Hematopoietic multipotent progenitor cell treated with erythropoietin and hydrocortisone succinate and interleukin-3 and kit ligand, for 4 days (in vitro differentiated cells): ENCODE results near the gene CDC27.
A peak's percentile ranks its signal among the peaks of the same experiment; 100 is the strongest.
"Not testable (repeated sequence)": the region's sequence is repeated elsewhere in the genome, so short reads cannot be mapped to it uniquely, and the experiment has no call there.

Experiments
- DNase-seq: peaks from one replicate; pipeline ENCODE4 v3.0.0-alpha.2; 2015

CDC27 gene

DNA sequence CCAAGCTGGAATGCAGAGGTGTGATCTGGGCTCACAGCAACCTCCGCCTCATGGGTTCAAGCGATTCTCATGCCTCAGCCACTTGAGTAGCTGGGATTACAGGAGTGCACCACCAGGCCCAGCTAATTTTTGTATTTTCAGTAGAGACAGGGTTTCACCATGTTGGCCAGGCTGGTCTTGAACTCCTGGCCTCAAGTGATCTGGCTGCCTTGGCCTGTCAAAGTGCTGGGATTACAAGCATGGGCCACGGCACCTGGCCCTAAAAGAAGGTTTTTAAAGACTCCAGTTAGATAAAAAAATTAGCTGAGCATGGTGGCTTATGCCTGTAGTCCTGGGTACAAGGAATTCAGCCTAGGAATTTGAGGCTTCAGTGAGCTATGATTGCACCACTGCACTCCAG lies 62.3 kb downstream of the CDC27 start:
- DNase-seq: not testable (repeated sequence)

DNA sequence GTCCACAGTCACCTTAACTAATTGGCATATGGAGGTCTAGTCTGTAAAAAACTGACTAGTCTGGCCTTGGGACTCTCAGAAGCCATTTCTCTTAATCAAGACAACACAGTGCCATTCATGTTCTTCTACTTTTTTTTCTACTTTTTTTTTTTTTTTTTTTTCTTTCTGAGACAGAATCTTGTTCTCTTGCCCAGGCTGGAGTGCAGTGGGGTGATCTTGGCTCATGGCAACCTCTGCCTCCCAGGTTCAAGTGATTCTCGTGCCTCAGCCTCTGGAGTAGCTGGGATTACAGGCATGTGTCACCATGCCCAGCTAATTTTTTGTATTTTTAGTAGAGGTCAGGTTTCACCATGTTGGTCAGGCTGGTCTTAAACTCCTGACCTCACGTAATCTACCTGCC lies 65.8 kb downstream of the CDC27 start:
- not testable (repeated sequence) for DNase-seq

DNA sequence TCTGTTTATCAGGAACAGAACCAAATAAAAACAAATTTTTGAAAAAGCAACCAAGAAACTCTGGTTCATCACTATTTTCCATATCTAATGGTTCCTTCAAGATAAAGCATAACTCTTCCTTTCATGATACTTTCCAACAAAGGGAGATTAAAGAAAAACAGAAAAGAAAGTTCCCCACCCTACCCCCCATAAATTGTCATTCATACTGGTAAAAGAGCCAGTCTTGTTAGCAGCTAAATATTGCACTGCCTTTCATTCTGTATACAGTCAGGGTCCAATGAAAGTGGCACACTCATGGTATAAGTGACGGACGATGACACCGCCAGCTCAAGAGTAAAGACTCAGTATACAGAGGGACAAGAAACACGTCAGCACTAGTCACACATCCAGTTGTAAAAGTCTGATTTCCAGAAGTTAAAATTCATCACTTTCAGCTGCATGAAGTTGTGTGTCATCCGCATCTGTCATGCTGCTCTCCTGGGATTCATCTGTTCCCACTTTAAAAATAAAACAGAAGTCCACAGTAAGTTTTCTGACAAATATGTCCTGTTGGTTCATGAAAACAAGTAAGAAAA lies 68.5 kb downstream of the CDC27 start:
- no peak for DNase-seq

DNA sequence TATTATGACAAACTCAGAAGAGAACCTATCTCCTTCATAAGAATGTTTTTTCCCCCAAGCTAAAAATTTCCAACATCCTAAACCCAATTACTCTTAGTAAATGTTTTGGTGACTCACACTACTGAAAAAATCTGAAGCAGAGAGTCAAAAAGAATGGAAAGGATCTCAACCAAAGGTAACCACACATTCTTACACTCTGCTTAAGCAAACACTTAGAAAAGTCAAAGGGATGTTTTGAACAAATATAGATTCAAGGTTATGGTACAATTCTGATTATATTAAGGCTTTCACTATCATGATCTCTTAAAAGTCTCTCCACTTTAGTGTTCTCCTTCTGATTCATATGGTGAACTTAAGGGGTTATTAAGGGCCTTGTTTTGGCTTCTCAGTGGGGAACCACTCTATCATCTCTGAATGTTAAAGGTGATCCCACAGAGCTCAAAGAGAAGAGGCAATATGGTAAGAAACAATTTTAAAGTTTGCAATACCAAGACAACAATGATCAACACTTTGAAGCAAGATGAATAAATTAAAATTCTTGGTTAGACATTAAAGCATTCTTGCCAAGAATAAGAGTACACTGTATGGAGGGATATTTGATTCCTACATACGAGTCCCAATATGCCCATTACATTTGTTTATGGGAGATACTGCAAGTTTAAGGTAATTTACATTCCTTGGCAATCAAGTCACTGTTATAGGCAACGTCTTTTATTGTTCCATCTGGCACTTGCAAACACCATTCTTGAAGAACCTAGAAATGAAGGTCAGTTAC lies 69.2 kb downstream of the CDC27 start:
- no peak for DNase-seq

DNA sequence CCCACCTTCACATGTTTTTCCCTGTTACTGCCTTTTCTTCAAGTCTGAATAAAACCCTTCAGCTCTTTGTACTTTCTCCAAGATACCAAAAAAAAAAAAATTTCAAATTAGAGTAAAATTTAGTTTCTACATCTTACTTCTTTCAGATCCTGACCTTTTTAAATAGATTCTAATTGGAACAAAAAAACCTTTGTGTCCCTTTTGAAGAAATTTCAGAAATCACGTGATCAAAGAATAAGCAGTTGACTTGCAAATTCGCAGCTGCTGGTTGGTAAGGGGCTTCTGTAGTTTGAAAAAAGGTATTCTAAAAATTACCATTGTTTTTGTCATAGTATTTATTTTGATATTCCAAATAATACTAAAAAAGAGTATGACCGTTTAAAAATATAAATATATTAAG lies 71.7 kb downstream of the CDC27 start:
- DNase-seq: no peak

DNA sequence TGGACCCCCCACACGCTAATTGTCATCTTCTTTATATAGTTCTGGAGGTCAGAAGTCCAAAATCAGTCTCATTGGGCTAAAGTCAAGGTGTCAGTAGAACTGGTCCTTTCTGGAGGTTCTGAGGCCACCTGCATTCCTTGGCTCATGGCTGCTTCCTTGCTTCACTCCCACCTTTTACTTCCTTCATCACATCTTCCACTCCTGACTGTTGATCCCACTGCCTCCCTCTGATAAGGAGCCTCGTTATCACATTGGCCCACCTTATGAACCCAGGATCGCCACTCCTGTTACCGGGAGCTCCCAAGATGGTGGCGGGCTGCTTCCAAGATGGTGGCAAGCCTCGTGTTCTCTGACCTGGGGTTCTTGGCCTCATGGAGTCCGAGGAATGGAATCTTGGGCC lies 83.0 kb downstream of the CDC27 start:
- DNase-seq: no peak

DNA sequence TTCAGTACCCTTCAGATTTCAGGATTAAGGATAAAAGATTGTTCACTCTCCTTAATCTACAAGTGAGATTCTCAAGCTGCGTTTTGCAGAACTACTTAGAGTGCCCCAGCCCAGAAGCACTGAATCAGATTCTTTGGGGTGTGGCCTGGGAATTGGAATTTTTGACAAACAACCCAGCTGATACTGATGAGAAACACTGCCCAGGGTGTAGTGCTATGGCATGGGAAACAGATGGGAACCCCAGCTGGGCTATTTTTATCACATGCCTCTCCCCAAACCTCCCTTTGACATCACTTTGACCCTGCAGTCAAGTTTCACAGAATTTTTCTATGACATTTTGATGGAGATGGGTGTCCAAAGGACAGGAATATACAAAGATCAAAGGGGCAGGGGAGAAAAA lies 83.8 kb downstream of the CDC27 start:
- not testable (repeated sequence) for DNase-seq

DNA sequence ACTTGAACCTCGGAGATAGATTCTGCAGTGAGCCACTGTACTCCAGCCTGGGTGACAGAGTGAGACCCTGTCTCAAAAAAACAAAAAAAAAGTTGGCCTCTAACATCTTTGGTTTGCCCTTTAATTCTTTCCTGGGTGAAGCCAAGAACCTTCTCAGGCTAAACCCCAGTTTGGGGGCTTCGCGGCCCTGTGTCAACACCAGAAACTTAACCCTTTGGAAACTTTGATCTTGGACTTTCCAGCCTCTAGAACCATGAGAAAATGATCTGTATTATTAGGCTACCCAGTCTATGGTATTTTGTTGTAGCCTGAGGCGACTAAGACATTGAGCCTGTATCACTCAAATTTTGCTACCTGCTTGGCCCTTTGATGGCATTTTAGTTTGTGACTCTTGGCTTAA lies 86.2 kb downstream of the CDC27 start:
- DNase-seq: no peak

DNA sequence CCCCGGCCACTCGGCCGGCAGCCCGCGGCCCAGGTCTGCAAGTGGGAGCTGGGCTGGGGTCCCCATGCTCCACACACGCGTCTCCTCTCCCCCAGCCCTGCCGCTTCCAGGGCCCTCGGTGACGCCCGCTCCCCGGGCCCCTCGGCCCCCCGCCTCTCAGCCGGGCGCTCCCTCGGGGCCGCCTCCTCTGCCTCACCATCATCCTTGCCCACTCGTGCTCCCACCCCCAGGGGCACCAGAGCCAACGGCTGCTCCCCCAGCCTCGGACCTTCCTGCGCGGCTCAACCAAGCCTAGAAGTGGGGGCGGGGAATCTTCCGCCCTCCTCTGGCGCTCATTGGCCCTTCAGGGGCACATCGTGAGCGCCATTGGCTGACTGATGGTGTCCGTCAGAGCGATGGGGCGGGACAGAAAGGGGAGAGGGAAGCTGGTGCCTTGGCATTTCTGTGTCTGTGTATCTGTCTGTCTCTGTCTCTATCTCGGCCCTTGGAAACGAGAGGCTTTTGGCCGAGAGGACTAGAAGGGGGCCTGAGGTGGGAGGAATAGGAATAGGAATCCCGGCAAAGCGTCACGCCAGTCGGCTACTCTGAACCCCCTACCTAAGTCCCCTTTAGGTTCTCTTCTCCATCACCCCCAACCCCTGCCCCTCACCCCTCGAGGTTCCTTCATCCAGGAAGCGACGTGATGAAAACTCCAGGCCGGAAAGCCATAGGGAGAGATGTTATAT lies 88.9 kb downstream of the CDC27 start:
- DNase-seq: peak; percentile 96

DNA sequence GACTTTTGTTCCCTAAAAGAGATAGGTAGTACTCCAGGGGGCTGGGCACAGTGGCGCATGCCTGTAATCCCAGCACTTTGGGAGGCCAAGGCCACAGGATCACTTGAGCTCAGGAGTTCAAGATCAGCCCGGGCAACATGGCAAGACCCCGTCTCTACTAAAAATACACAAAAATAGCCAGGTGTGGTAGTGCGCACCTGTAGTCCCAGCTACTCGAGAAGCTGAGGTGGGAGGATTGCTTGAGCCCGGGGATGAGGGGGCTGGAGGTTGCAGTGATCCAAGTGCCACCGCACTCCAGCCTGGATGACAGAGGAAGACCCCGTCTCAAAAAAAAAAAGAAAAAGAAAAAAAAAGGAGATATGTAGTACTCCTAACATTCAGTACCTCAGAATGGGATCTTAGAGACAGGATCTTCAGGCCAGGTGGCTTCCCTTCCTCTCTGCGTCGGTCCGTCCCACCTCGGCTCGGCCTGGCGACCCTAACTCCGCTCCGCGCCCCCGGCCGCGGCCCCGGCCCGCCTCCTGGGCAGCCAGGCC lies 89.6 kb downstream of the CDC27 start:
- DNase-seq: no peak

DNA sequence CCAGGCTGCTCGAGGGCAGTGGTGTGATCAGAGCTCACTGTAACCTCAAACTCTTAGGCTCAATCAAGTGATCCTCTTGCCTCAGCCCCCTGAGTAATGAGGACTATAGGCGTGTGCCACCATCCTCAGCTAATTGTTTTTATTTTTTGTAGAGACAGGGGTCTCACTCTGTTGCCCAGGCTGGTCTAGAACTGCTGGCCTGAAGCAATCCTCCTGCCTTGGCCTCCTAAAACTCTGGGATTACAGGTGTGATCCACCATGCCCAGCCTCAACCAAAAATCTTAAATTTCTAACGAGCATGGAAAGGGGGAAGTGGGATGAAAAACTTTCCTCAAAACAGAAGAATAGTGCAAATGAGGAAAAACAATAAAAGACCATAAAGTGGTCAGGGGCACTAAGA lies 92.8 kb downstream of the CDC27 start:
- DNase-seq: no peak

DNA sequence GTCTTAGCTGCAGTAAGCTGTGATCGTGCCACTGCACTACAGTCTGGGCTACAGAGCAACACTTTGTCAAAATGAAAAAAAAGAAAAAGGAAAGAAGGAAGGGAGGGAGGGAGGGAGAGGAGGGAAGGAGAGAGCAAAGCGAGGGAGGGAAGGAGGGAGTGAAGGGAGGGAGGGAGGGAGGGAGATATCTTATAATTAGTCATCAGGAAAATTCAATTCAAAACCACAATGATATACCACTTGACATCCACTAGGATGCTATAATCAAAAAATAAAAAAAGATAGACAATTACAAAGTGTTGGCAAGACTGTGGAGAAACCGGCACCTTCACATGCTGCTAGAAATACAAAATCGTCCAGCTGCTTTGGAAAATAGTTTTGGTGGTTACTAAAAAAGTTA lies 93.8 kb downstream of the CDC27 start:
- DNase-seq: peak; percentile 15

DNA sequence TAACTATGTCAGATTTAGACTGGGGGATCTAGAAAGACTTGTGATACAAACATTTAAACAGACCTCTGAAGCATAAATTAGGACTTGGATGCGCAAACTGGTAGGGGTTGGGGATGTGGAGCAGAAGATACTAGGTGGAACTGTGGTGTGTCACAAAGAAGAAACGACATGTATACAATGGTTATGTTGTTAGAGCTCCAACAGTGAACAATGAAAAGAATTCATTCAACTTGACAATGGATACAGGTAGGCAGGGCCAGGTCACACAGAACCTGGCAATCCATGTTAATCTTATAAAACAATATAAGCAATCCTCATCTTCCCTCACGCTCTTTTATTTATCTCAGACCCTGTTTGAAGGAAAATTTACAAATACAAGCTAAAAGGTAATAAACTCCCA lies 102.0 kb downstream of the CDC27 start:
- no peak for DNase-seq

DNA sequence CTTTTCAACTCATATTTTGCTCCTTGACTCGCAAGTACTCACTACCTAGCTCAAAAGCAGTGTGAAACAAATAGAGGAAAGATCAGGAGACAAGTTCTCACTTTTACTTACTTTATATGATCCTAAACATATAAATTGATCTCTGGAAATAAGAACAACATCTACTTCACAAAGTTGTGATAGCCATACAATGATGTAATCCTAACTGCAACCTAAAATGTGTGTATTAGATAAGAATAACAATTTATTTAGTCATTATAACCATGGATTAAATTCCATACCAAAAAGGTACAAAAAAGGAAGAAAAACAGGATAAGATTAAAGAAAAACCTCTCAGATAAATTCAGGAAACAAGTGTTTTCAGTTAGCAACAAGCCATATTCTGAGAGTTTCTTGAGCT lies 103.4 kb downstream of the CDC27 start:
- DNase-seq: no peak

DNA sequence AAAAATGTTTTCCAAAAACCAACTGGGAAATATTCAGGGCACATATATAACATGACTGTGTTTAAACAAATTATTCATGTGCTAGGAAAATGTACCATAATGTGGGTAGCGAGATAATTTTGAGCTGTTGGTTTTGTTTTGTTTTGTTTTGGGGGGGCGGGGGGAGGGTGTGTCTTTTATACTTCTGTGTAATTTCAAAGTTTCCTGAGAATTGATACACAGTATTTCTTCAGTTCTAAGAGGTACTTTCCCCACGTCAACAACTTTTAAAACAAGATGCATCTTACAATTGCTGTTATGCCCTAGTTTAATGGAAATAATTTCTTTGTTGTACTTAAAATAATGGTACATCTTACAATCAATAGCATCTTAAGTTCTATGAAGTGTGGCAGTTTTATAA lies 110.3 kb downstream of the CDC27 start:
- no peak for DNase-seq

DNA sequence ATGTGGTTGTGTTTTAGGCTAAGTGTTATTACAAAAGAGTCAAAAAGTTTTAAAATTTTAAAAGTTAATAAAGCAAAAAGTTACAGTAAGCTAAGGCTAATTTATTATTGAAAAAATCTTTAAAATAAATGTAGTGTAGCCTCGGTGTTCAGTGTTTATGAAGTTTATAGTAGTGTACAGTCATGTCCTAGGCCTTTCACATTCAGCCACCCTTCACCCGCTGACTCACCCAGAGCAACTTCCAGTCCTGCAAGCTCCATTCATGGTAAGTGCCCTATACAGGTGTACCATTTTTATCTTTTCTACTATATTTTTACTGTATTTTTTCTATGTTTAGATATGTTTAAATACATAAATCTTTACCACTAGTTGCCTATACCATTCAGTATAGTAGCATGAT lies 111.5 kb downstream of the CDC27 start:
- DNase-seq: no peak

DNA sequence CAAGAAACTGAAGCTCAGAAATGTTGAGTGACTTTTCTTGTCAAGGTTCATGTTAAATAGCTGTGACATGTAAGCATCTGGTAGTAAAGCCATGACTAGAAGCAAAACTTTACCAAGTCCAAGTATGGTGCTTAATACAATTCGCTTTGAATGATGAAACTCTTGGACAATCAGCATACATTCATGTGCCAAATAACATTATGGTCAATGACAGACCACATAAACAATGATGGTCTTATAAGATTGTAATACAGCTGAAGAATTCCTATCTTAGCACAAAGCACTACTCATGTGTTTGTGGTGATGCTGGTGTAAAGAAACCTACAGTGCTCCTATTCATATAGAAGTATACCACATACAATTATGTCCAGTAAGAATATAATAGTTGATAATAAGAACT lies 112.9 kb downstream of the CDC27 start:
- no peak for DNase-seq

DNA sequence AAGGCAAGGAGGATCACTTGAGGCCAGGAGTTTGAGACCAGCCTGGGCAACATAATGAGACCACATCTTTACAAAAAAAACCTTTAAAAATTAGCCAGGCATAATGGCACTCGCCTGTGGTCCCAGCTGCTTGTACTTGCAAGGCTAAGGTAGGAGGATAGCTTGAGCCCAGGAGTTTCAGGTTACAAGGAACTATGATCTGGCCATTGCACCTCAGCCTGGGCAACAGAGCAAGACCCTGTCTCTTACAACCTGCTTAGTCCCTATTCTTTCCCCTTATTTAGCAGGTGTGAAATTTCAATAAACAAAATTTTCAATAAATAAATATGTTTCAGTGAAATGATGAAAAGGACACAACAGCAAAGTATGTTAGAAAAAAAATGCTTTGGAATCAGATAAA lies 114.7 kb downstream of the CDC27 start:
- DNase-seq: not testable (repeated sequence)

DNA sequence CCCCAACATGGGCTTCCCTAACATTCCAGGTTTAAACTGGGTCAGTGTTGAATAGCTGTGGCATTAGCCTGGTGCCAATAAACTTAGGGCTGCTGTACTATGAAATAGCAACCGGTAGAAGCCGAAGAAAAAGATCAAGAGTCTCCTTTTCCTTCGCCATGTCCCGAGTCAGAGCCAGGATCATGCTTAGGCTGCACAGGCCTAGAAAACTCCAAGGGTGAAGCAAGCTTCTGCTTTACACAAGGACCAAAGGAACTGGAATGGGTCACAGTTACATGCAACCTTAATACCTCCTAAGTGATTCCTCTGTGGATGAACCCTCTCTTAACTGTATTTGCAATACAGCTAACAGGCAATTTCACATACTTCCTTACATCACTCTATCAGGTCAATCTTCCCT lies 115.5 kb downstream of the CDC27 start:
- not testable (repeated sequence) for DNase-seq

DNA sequence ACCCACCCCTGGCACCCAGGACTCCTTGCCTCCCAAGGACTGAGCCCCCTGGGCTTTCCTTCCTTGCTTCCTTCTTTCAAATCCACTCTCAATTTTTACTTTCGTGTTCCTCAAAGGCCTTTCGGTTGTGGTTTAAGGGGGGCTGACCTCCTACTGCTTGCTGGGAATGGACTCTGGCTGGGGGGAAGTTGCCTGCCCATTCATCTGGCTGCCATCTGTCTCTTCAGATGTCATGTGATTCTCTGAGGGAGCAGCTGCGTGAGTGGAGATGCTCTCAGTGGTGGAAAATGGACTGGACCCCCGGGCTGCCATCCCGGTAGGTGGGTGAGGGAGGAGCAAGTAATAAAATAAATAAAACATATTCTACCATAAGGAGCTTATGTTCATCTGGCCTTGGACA lies 116.2 kb downstream of the CDC27 start:
- peak; percentile 67 for DNase-seq

DNA sequence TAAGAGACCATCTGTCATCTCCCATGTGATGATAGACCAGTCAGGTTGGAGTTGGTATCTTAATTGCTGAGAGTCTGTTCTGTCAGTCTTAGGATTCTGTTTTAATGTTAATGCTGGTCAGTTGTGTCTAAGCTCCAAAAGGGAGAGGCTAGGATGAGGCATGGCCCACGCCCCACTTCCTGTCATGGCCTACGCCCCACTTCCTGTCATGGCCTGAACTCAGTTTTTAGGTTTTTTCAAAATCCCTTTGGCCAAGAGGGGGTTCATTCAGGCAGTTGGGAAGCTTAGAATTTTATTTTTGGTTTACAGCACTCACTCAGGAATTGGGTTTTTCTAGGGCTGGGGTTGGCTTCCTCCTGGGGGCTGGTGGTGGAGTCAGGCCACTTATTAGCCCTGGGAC lies 117.9 kb downstream of the CDC27 start:
- DNase-seq: peak; percentile 32

DNA sequence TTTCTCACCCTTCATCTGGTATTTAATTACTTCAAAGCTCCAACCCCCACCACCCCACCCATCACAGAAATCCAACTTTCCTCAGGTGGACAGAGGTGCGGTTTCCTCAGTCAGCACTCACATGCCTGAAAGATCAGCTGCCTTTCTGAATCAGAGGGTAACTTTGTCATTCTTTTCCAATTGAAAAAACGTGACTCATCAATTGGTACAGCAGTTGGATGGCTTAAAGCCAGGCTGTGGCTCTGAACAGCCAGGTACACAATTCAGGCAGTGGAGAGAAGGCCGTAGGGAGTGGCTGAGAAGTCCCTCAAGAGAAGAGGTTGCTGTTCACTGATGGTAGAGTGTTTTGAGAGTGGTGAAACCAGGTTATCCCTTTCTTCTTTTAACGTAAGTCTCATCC lies 118.8 kb downstream of the CDC27 start:
- not testable (repeated sequence) for DNase-seq
